GM20000 (cell line): Measurements from ENCODE around the gene CFAP45.

Source experiments
- DNase-seq: peaks from one replicate; pipeline ENCODE4 v3.0.0; 2012; ENCODE audit warnings: low spot score
- CTCF ChIP-seq: IDR thresholded peaks from 2 replicates; pipeline ENCODE4 v1.5.1; 2012; ENCODE audit warnings: mild to moderate bottlenecking, control low read depth; ENCODE audit errors: extremely low read depth, missing control alignments

CFAP45 gene

GRCh38 chr1:159827102-159827490, 72.9 kb downstream of the CFAP45 start:
- TF ChIP-seq CTCF, result no peak
- no peak for DNase-seq

- peak; percentile 42 for DNase-seq
- no peak for TF ChIP-seq CTCF
Observed at GRCh38 chr1:159826441-159827101, 73.4 kb downstream of the CFAP45 start, which contains the start of gene SLAMF8. SLAMF8 (plus strand) TSS chr1:159826873; CDS start chr1:159826899, 26 bp downstream.

- DNase-seq, result no peak
- no peak for TF ChIP-seq CTCF
Observed at GRCh38 chr1:159825564-159825963, 74.4 kb downstream of the CFAP45 start.

GRCh38 chr1:159823406-159823805, 76.6 kb downstream of the CFAP45 start:
- TF ChIP-seq CTCF, result no peak
- DNase-seq, result no peak
